OCI-LY1 (cell line): ENCODE results near the gene CLDN9.

Source experiments
- EZH2 ChIP-seq: fragments of 200-600 bp; sonication (generic), shearing (Covaris generic); IDR thresholded peaks from 2 replicates; pipeline ENCODE4 v1.8.0; 2017; ENCODE audit warnings: borderline replicate concordance, mixed run types, mild to moderate bottlenecking, antibody characterized with exemption, low read length, moderate library complexity, mixed read lengths
- TF ChIP-seq, protein P1 (sequence below): fragments of 200-600 bp; sonication (generic), shearing (Covaris generic); IDR thresholded peaks from 2 replicates; pipeline ENCODE4 v1.5.1; 2017; ENCODE audit warnings: mild to moderate bottlenecking, antibody characterized with exemption, low read length, moderate library complexity, mixed read lengths

DNA sequence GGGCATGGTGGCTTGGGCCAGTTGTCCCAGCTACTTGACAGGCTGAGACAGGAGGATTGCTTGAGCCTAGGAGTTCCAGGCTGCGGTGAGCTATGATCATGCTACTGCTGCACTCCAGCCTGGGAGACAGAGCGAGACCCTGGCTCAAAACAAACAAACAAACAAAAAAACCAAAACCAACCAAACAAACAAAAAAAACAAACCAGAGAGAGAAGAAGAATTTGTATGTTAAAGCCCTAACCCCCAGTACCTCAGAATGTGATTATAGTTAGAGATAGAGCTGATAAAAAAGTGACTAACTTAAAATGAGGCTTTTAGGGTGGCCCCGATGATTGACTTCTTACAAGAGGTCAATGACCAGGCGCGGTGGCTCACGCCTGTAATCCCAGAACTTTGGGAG is 32.0 kb downstream of the CLDN9 start:
- TF ChIP-seq, protein P1, sequence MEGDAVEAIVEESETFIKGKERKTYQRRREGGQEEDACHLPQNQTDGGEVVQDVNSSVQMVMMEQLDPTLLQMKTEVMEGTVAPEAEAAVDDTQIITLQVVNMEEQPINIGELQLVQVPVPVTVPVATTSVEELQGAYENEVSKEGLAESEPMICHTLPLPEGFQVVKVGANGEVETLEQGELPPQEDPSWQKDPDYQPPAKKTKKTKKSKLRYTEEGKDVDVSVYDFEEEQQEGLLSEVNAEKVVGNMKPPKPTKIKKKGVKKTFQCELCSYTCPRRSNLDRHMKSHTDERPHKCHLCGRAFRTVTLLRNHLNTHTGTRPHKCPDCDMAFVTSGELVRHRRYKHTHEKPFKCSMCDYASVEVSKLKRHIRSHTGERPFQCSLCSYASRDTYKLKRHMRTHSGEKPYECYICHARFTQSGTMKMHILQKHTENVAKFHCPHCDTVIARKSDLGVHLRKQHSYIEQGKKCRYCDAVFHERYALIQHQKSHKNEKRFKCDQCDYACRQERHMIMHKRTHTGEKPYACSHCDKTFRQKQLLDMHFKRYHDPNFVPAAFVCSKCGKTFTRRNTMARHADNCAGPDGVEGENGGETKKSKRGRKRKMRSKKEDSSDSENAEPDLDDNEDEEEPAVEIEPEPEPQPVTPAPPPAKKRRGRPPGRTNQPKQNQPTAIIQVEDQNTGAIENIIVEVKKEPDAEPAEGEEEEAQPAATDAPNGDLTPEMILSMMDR = no peak
- no peak for TF ChIP-seq EZH2
